ENCODE data around the gene SERPINA4.

SERPINA4 gene

DNA sequence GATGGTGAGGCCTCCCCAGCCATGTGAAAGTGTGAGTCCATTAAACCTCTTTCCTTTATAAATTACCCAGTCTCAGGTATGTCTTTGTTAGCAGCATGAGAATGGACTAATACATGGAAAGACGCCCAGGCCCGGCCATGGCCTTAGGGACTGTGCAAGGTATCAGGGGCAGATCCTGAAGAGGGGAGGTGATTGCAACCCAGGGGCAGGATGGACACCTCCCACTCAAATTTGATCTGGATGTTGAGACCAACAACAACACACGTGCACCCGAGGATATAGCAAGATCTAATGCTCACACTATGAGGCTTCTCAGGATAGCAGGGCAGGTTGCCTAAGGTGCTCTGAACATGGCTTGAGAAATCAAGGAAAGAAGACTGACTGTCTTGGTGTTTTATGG, 13.5 kb upstream of the SERPINA4 start:
- Histone ChIP-seq H3K4me3 (ENCODE audit: low read length) (no peak overlapping the region), H3K4me2 (ENCODE audit: low read length) (no peak overlapping the region), H3K4me1 (ENCODE audit: control insufficient read depth, low read length) (no peaks in the 10 kb centered on the region), H3K36me3 (ENCODE audit: control insufficient read depth, low read length) (no peaks in the 10 kb centered on the region), H3K9me3 (ENCODE audit: control insufficient read depth, insufficient read depth, low read length) (no peaks in the 10 kb centered on the region), H3K79me2 (ENCODE audit: control insufficient read depth, low read length) (no peaks in the 10 kb centered on the region), H3K9me2 (replicated peaks; ENCODE audit: control insufficient read depth, low read length) (no peaks in the 10 kb centered on the region), H3K27me3 (ENCODE audit: control insufficient read depth, low read length) (peaks cover 3% of the 10 kb centered on the region), H4K20me1 (ENCODE audit: control insufficient read depth, insufficient read depth, low read depth, low read length) (no peaks in the 10 kb centered on the region), H3F3A (ENCODE audit: control insufficient read depth, insufficient read depth) (no peaks in the 10 kb centered on the region), H3K27ac (ENCODE audit: low read depth, low read length) (no peak overlapping the region)
- TF ChIP-seq EZH2phosphoT487 (IDR thresholded peaks at IDR 0.05; ENCODE audit: borderline replicate concordance, low read length) = no peak
- TF ChIP-seq, protein P1, sequence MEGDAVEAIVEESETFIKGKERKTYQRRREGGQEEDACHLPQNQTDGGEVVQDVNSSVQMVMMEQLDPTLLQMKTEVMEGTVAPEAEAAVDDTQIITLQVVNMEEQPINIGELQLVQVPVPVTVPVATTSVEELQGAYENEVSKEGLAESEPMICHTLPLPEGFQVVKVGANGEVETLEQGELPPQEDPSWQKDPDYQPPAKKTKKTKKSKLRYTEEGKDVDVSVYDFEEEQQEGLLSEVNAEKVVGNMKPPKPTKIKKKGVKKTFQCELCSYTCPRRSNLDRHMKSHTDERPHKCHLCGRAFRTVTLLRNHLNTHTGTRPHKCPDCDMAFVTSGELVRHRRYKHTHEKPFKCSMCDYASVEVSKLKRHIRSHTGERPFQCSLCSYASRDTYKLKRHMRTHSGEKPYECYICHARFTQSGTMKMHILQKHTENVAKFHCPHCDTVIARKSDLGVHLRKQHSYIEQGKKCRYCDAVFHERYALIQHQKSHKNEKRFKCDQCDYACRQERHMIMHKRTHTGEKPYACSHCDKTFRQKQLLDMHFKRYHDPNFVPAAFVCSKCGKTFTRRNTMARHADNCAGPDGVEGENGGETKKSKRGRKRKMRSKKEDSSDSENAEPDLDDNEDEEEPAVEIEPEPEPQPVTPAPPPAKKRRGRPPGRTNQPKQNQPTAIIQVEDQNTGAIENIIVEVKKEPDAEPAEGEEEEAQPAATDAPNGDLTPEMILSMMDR (IDR thresholded peaks at IDR 0.05; ENCODE audit: low read depth, low read length, poor library complexity, severe bottlenecking) = no peak

DNA sequence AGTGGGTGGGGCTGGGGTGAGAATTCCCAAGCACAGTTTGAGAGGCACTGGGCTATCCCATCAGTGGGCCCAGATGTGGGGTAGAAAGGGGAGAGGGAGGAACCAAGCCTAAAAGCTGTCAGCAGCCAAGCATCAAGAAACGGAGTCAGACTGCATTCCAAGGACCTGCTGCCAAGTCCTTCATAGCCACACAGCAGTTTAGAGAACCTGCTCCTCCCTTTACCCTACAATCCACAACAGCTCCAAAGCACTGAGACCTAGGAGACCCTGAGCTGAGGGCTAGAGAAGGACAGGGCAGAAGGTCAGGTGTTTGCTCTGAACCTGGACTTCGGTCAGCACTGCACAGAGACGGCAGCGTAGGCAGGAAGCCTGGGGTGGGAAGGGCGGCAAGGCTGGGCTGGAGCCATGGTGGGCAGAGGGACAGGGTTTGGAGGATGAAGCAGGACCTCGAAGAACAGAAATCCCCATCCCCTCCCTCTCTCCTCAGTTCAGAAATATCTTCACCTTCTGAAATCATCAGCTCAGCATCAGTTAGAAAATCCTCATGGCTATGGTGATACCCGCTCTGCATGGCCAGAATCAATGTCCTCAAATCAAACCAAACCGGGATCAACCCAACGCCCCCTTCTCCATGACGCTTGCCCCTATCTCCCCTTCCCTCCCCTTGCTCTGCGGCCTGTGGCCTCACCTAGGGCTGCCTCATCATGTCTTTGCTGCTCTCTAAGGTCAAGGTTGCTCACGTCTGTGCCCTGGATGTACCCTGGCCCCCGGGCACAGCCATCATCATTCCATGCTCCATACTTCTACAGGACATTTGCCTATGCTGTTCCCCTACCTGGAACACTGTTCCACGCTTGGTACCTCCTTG, 12.9 kb upstream of the SERPINA4 start:
- no peaks in the 10 kb centered on the region for H3K4me1 ChIP-seq (ENCODE audit: control insufficient read depth, low read length)
- no peak overlapping the region for H3K4me3 ChIP-seq (ENCODE audit: low read length)
- H3K27me3 ChIP-seq (ENCODE audit: control insufficient read depth, low read length) = peaks cover 3% of the 10 kb centered on the region
- no peaks in the 10 kb centered on the region for H3K9me3 ChIP-seq (ENCODE audit: control insufficient read depth, insufficient read depth, low read length)
- H3K36me3 ChIP-seq (ENCODE audit: control insufficient read depth, low read length) = no peaks in the 10 kb centered on the region
- H3F3A ChIP-seq (ENCODE audit: control insufficient read depth, insufficient read depth) = no peaks in the 10 kb centered on the region
- no peak overlapping the region for H3K4me2 ChIP-seq (ENCODE audit: low read length)
- no peaks in the 10 kb centered on the region for H4K20me1 ChIP-seq (ENCODE audit: control insufficient read depth, insufficient read depth, low read depth, low read length)
- no peaks in the 10 kb centered on the region for H3K79me2 ChIP-seq (ENCODE audit: control insufficient read depth, low read length)
- H3K9me2 ChIP-seq (replicated peaks; ENCODE audit: control insufficient read depth, low read length) = no peaks in the 10 kb centered on the region
- no peak overlapping the region for H3K27ac ChIP-seq (ENCODE audit: low read depth, low read length)
- TF ChIP-seq EZH2phosphoT487 (IDR thresholded peaks at IDR 0.05; ENCODE audit: borderline replicate concordance, low read length) = no peak
- TF ChIP-seq, protein P1 (IDR thresholded peaks at IDR 0.05; ENCODE audit: low read depth, low read length, poor library complexity, severe bottlenecking) = no peak

DNA sequence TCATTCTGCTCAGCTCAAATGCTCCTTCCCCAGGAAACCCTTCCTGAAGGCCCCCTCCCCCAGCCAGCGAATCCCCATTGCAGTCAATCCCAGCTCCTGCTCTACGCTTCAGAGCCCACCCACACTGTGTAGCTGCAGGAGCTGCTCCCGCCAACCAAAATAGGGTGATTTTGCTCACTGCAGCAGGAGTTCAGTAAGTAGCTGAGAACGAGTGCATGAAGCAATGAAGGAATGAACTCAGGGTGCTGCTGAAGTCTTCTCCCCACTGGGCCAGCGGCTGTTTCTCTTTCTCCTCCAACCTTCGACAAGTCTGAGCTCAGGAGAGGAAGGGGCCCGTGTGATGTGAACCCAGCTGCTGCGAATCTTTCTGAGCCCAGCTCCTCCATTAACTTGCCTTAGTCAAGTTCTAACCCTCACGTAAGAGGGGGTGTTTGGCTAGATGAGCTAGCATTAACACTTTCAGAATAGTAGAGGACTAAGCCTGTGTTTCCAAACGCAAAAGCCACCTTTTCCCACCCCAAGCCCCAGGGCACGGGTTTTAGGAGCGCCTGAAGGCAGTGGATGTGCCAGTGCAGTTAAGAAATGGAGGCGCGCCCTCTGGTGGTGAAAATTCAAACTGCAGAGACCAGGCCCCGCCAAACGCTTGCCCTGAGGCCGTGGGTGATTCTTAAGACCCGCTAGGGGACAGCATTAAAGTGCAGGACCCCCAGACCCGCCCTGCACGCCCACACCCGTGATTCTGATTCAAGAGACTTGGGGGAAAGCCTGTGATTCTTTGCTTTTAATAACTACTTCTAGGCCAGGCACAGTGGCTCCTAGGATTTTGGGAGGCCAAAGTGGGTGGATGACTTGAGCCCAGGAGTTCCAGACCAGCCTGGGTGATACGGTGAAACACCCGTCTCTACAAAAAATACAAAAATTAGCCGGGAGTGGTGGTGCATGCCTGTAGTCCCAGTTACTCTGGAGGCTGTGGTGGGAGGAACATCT, 11.9 kb upstream of the SERPINA4 start:
- H3K27ac ChIP-seq (ENCODE audit: low read depth, low read length) = no peak overlapping the region
- H3K79me2 ChIP-seq (ENCODE audit: control insufficient read depth, low read length) = no peaks in the 10 kb centered on the region
- no peaks in the 10 kb centered on the region for H3K4me1 ChIP-seq (ENCODE audit: control insufficient read depth, low read length)
- no peaks in the 10 kb centered on the region for H3K36me3 ChIP-seq (ENCODE audit: control insufficient read depth, low read length)
- H3F3A ChIP-seq (ENCODE audit: control insufficient read depth, insufficient read depth) = no peaks in the 10 kb centered on the region
- H3K9me3 ChIP-seq (ENCODE audit: control insufficient read depth, insufficient read depth, low read length) = no peaks in the 10 kb centered on the region; the same call in 1 of the 2 replicates
- no peak overlapping the region for H3K4me2 ChIP-seq (ENCODE audit: low read length)
- H3K4me3 ChIP-seq (ENCODE audit: low read length) = no peak overlapping the region
- peaks cover 3% of the 10 kb centered on the region for H3K27me3 ChIP-seq (ENCODE audit: control insufficient read depth, low read length)
- H4K20me1 ChIP-seq (ENCODE audit: control insufficient read depth, insufficient read depth, low read depth, low read length) = no peaks in the 10 kb centered on the region
- no peaks in the 10 kb centered on the region for H3K9me2 ChIP-seq (replicated peaks; ENCODE audit: control insufficient read depth, low read length)
- TF ChIP-seq, protein P1 (IDR thresholded peaks at IDR 0.05; ENCODE audit: low read depth, low read length, poor library complexity, severe bottlenecking) = peak; percentile 96
- no peak for TF ChIP-seq EZH2phosphoT487 (IDR thresholded peaks at IDR 0.05; ENCODE audit: borderline replicate concordance, low read length)
